Stimulated activated CD4-positive, alpha-beta T cell treated with anti-CD3 and anti-CD28 coated beads, Interleukin-12 subunit alpha, Interleukin-12 subunit beta, amount 100 ng/mL, for 48 hours (primary cell): ENCODE results near the gene GTF2B.
"Not testable (repeated sequence)": the region's sequence is repeated elsewhere in the genome, so short reads cannot be mapped to it uniquely, and the experiment has no call there.

ENCODE experiments used
- DNase-seq, 3 donors: peaks; one replicate each; pipeline ENCODE4 v3.0.0-alpha.2; 2020; ENCODE audit warnings: low read depth in 2 of 3, low spot score in 1 of 3

Gene GTF2B

GRCh38 chr1:88885933-88886332 is 5.4 kb downstream of the GTF2B start:
- no peak for DNase-seq

DNA sequence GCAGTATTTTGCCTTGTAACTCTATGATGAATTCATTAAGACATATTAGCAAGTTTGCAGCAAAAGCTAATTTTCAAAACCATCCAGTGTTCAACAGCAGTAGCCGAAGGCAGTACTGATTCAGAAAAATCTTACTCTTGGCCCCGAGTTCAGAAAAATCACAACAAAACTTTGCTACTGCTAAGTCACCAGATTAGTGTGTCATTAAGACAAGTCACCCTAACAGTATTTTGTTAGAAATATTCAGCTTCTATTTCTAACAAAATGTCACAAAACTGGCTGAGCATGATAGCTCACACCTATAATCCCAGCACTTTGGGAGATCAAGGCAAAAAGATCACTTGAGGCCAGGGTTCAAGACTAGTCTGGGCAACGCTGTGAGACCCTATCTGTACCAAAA is 8.2 kb downstream of the GTF2B start:
- no peak for DNase-seq

- DNase-seq: not testable (repeated sequence)
These were observed 10.7 kb downstream of the GTF2B start for GRCh38 chr1:88880717-88881116.

DNA sequence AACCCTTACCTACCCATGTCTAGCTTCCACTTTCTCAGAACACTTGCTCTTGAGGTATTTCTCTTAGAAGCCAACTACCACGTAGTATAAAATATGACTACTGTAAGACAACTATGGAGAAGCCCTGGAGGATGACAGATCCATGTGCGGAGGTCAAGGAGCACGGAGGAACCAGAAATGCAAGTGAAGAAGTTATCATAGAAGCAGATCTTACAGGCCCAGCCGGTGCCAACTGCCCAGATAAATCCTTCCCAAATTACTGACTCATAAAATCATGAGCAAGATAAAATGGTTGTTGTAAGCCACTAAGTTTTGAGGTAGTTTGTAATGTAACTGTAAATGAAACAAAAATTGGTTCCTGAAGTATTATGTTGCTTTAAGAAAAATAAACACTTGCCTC is 12.6 kb downstream of the GTF2B start:
- DNase-seq: no peak

GRCh38 chr1:88877911-88878310 is 13.5 kb downstream of the GTF2B start:
- no peak for DNase-seq

DNA sequence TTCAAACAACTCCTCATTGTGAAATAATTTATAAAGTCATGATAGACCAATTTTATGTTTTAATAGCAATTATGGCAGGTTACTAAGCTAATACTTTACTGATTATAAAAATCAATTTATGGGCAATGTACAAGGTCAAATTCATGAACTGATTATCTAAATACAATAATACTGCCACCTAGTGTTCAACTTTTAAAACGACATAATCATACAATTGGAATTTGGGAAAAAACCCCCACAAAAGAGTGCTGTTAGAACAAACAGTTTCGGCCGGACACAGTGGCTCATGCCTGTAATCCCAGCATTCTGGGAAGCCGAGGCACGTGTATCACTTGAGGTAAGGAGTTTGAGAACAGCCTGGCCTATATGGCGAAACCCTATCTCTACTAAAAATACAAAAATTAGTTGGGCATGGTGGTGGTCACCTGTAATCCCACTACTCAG is 14.0 kb downstream of the GTF2B start:
- DNase-seq: no peak

DNA sequence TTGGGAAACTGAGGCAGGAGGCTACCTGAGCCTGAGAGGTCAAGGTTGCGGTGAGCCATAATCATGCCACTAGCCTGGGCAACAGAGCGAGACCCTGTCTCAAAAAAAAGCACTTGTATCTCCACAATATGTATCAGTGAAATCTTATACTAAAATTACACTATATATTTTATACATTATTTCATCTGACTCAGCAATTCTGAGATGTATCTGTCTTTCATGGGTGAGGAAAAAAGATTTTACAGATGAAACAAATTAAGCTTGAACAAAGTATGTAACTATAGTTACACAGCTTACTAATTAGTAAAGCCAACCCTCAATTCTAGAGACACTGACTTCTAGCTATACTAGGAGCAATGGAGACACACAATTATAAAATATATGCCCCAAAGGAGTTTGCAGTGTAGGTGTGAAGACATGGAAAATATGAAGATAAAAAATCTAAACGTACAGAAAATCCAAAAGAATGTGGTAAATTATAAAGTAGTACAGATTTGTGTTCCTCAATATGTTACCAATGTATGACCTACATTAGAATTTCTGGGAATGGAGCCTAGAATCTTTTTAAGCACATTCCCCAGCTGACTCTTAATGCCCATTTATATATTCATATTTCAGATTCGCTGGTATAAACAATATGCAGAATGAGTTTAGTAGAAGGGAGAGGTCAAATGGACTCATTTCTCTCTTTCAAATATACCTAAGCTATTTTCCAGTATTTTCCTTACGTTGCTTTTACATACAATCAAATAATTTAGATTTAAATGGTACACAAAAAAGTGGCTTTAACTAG is 14.6 kb downstream of the GTF2B start:
- no peak for DNase-seq

DNA sequence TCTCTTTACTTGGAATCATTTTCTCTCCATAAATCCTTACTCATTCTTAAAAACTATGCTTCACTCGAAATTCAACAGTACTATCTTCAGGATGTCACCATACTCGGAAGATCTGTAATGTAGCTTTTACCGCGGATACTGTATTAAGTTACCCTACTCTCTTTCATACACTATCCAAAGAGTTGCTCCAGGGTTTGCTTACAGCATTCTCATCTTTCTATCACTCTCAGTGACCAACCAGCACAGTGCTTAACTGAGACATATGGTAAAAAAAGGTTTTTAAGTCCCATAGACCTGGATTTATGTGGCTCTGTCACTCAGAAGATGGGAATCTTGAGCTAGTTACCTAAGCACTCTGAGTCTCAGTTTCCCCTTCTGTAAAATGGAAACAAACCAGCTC is 15.8 kb downstream of the GTF2B start:
- DNase-seq: no peak

DNA sequence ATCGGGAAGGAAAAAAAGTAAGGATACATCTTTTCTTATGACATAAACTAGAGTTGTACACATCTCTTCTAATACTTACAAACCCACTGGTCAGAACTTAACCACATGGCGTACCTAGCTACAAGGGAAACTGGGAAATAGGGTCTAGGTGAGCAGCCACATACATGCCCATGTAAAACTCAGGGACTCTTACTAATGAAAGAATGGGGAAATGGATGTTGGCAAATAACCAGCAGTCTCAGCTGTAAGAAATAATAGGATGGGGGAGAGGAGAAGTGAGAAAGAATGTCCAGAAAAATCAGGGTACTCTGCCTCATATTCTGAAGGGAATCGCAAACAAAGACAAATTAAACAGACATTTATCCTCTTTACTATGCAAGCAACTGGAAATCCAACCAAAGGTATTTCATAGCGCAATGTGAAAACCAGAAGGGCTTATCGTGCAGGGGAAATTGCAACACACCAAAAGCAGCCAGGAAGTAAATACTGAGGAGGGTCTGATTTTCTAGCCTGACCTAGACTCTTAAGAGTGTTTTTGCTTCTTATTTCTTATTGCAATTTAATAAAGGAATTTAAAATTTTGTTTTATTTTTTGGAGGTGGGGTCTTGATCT is 17.5 kb downstream of the GTF2B start:
- DNase-seq: no peak

- DNase-seq: not testable (repeated sequence)
These were observed 21.7 kb downstream of the GTF2B start for GRCh38 chr1:88869644-88870043.

- no peak for DNase-seq
These were observed 23.4 kb downstream of the GTF2B start for GRCh38 chr1:88867743-88868521.

DNA sequence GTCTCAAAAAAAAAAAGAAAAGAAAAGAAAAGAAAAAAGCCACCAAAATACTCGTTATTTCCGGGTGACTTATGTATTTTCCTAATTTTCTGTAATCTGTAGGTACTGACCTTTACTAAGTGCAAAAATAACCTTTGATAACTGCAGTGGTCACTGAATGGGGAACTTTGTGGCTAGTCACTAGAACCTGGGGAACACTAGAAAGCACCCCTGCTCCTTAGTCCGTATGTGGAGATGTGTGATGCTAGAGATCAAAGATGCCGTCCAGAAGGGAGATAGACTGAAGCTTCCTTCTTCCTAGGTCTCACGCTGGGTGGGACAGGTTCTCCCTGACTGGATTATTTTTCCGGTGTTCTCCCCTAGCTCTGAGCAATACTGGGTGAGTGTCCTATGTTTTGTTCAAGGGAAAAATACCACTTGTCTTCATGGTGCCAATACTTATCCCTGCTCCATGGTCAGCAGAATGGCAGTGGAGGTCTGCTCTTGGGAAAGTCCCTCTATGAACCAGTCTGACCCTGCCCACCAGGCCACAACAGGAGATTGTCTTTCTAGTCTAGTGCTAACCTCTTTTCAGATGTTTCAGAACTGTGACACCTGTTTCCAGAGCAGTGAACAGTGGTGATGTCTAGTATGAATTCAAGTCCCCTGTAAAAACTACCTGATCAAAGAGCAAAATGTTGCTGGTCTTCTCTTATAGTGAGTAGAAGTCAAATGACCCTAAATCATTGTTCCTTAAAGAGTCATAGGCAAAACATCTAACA is 39.9 kb downstream of the GTF2B start:
- no peak for DNase-seq

DNA sequence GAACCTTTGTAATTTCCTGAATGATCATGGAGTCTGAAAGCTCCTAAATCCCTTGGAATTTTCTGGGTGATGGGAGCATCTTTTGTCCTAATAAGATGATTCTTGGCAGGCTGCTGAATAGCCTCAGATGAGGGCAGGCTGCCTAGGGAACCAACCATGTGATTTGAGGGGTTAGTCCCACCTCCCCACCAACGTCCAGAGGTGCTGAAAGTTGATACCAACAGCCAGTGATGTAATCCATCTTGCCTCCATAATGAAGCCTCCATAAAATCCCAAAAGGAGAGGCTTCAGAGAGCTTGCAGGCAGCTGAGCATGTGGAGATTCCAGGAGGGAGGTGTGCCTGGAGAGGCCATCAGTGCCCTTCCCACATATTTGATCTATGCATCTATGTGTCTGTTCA is 43.7 kb downstream of the GTF2B start:
- DNase-seq: no peak

- no peak for DNase-seq
These were observed 65.6 kb downstream of the GTF2B start for GRCh38 chr1:88825721-88826120.

DNA sequence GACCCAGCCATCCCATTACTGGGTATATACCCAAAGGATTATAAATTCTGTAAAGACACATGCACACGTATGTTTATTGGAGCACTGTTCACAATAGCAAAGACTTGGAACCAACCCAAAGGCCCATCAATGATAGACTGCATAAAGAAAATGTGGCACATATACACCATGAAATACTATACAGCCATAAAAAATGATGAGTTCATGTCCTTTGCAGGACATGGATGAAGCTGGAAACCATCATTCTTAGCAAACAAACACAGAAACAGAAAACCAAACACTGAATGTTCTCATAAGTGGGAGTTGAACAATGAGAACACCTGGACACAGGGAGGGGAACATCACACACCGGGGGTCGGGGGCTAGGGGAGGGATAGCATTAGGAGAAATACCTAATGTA is 71.7 kb downstream of the GTF2B start:
- DNase-seq: not testable (repeated sequence)

DNA sequence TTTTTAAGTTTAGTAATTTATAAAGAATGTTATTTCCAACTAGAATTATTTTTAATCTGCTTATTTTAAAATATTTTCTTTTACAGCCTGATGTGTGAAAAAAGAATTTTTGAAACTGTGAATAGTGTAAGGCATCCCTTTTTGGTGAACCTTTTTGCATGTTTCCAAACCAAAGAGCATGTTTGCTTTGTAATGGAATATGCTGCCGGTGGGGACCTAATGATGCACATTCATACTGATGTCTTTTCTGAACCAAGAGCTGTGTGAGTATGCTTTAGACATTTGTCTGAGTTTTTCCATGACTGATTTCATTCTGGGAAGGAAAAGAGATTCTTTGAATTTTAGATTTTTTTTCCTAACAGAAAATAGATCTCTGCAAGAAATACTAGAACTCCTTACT is 77.9 kb downstream of the GTF2B start:
- no peak for DNase-seq

DNA sequence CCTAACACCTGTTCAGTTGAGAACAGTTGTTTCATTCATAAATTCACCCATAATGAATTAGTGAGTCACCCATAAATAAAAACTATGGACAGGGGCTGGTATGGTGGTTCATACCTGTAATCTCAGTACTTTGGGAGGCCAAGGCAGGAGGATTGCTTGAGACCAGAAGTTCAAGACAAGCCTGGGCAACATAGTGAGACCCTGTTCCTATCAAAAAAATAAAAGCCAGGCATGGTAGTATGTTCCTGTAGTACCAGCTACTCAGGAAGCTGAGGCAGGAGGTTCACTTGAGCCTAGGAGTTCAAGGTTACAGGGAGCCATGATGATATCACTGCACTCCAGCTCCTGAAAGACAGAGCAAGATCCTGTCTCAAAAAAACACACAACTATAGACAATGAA is 79.0 kb downstream of the GTF2B start:
- DNase-seq: no peak

DNA sequence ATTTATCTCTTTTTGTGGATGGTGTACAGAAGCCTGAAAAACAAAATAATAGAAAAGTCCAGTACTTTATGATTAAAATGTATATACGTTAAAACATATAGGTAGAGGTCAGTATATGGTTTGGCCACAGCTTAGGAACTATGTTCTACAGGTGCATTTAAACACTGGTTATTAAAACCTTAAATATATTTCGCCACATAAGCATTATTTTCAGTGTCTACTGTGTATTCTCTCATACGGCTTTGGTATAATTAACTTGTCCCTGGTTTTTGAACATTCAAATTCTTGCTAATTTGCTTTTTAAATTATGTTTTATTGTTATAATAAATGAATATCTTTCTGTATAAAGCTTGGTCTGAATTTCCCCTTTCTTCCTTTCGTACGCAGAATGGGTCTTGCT is 87.9 kb downstream of the GTF2B start:
- DNase-seq: no peak

DNA sequence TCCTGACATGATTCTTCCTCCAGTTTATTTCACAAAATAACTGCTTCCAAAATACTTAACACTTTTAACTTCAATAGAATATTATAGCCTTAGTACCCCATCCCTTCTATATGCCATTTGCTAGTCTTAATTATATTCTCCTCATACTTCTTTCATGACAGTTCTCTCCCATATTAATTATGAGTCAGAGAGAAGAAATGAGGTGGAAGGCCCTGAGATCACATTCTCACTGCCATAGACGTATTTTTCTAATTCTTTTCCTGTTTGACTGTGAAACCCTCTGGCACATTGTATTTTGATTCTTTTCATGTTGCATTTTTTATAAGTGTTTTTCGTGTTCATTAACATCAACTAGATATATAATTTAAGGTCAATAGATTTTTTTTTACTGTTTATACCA is 88.4 kb downstream of the GTF2B start:
- no peak for DNase-seq
